MCF 10A (cell line): Measurements from ENCODE around the gene FOXL2NB. TPM values are rescaled to one million over a fixed set of nuclear protein-coding genes. Genes with fewer than 3 reads are reported as not detected.

Experiments
- Bru-seq: library from RNA; stranded (reverse); fragments of 400-500 nt; gene quantifications from one replicate; lab custom pipeline; 2021; lab: Mats Ljungman, UMichigan
- BruChase-seq, 2 experiments: library from RNA; stranded (reverse); fragments of 400-500 nt; gene quantifications; one replicate each; lab custom pipeline; 2021; lab: Mats Ljungman, UMichigan
- BruUV-seq: library from RNA; stranded (reverse); fragments of 400-500 nt; replicated peaks from 2 replicates; lab custom pipeline; 2021; lab: Mats Ljungman, UMichigan
- CTCF ChIA-PET: fragments of 300-600 bp; sonication (Branson Sonifier 250); formaldehyde crosslinking; extraction: SDS; loops from one replicate; lab custom pipeline; 2021; ENCODE audit warnings: antibody characterized with exemption, inconsistent platforms; lab: Yijun Ruan, JAX
- POLR2A ChIA-PET: fragments of 300-600, 350-650 bp; sonication (Branson Sonifier 250); formaldehyde crosslinking; extraction: SDS; loops from one replicate; lab custom pipeline; 2020; ENCODE audit warnings: antibody characterized with exemption, inconsistent platforms; lab: Yijun Ruan, JAX
- DNase-seq: peaks from one replicate; pipeline ENCODE4 v3.0.0-alpha.2; 2018; ENCODE audit not compliant: unreplicated experiment
- H3K27ac Mint-ChIP-seq: one replicate; pipeline ENCODE4 v1.8.0; 2022; ENCODE audit warnings: mild to moderate bottlenecking, low read depth, mixed read lengths; ENCODE audit not compliant: unreplicated experiment
- H3K27me3 Mint-ChIP-seq: one replicate; pipeline ENCODE4 v1.8.0; 2022; ENCODE audit warnings: mixed read lengths; ENCODE audit not compliant: insufficient read depth, unreplicated experiment
- H3K36me3 Mint-ChIP-seq: one replicate; pipeline ENCODE4 v1.8.0; 2022; ENCODE audit warnings: mild to moderate bottlenecking, moderate library complexity, mixed read lengths; ENCODE audit not compliant: insufficient read depth, unreplicated experiment
- H3K4me1 Mint-ChIP-seq: one replicate; pipeline ENCODE4 v1.8.0; 2022; ENCODE audit warnings: mixed read lengths; ENCODE audit not compliant: insufficient read depth, unreplicated experiment
- H3K4me3 Mint-ChIP-seq: one replicate; pipeline ENCODE4 v1.8.0; 2022; ENCODE audit warnings: mild to moderate bottlenecking, moderate library complexity, mixed read lengths; ENCODE audit not compliant: unreplicated experiment
- H3K9me3 Mint-ChIP-seq: one replicate; pipeline ENCODE4 v1.8.0; 2022; ENCODE audit warnings: mixed read lengths; ENCODE audit not compliant: unreplicated experiment
- intact Hi-C: fragments of 100-400 bp; cut with micrococcal nuclease; formaldehyde crosslinking; loops from 2 replicates; pipeline ENCODE4 v1.14.1; 2022
- long read RNA-seq: library from polyadenylated mRNA; stranded (forward); transcript quantifications from one replicate; pipeline ENCODE4 v2.0.0, GENCODE V29; 2022
- total RNA-seq: library from RNA; stranded (reverse); gene quantifications from 2 replicates; pipeline ENCODE4 v1.2.3, GENCODE V29; 2022
- TF ChIP-seq, protein P1 (sequence below): fragments of 200-600 bp; IDR thresholded peaks from one replicate; pipeline ENCODE4 v1.8.0; 2022; ENCODE audit warnings: antibody characterized with exemption, mild to moderate bottlenecking; ENCODE audit not compliant: unreplicated experiment

Gene FOXL2NB
- total RNA-seq (0.14 and 0.20 TPM in 2 replicates), Bru-seq, nascent RNA (percentile 15 among the genes with signal in this experiment), BruChase-seq, experiment 1, labeled RNA remaining after a 6-hour chase (percentile 25 among the genes with signal in this experiment), BruChase-seq, experiment 2, labeled RNA remaining after a 2-hour chase (percentile 24 among the genes with signal in this experiment)
- long read RNA-seq, result 0 reads

DNA sequence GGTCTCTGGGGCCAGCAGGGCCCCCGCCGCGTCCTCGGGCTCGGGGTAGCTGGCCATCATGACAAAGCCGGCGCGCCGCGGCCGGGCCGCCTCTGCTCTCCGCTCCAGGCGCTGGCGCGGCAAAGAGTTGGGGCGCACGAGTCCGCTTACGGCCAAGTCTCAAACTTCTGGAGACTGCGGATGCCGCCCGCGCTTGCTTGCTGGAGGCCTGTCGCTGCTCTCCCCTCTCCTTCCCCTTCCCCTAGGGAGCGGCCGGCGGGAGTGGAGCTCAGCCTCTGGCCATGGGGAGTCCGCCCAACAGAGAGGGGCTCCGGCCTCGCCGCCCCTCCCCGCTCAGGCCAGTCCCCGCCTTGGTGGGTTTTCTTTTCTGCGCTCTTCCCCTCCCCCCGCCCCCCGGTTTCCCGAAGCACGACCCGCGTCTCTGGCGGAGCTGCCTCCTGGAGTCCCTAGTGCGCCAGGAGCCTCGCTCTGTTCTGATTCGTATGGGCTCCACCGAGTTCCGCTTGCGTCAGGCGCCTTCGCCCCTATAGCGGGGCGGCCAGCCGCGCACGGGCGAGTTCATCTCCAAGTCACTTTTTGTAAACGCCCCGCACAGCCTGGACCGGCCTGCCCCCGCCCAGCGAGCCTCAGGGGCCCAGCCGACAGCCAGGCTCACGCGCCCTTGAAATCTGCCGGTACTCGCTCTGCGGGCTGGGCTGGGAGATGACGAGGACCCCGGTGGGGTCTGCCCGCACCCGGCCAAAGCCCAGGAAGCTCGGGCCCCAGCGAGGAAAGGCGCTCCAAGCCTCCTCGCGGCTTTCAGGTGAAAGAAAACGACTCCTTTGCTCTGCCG lies at the start of gene FOXL2NB, which contains the start of gene FOXL2:
Gene FOXL2NB, plus strand, starts transcription at position 555 of the 832 bp plus-strand sequence. Its CDS starts 148 bp downstream, at position 703.
Gene FOXL2, minus strand, starts transcription at position 475 of the 832 bp plus-strand sequence. Its CDS starts 415 bp downstream, at position 60.
- ChIA-PET POLR2A (interaction anchor here (0.7 kb wide), 1 partner anchor 900 kb away, joined by 3 read pairs; no protein-coding TSS in a partner anchor), CTCF (interaction anchor here (0.5 to 3.4 kb wide), 5 partner anchors 11 to 531 kb away, joined by 3 to 14 read pairs (median 3); no protein-coding TSS in a partner anchor)
- Mint-ChIP-seq H3K9me3 (no peaks in the 10 kb centered on the region), H3K4me1 (no peaks in the 10 kb centered on the region), H3K36me3 (no peaks in the 10 kb centered on the region), H3K27ac (no peak within 1 kb of the TSS), H3K4me3 (peak within 1 kb of the TSS; percentile 61), H3K27me3 (peaks cover 51% of the 10 kb centered on the region)
- no TSS peak for BruUV-seq
- no peak for DNase-seq
- intact Hi-C loops, result no loop called here
- TF ChIP-seq, protein P1, sequence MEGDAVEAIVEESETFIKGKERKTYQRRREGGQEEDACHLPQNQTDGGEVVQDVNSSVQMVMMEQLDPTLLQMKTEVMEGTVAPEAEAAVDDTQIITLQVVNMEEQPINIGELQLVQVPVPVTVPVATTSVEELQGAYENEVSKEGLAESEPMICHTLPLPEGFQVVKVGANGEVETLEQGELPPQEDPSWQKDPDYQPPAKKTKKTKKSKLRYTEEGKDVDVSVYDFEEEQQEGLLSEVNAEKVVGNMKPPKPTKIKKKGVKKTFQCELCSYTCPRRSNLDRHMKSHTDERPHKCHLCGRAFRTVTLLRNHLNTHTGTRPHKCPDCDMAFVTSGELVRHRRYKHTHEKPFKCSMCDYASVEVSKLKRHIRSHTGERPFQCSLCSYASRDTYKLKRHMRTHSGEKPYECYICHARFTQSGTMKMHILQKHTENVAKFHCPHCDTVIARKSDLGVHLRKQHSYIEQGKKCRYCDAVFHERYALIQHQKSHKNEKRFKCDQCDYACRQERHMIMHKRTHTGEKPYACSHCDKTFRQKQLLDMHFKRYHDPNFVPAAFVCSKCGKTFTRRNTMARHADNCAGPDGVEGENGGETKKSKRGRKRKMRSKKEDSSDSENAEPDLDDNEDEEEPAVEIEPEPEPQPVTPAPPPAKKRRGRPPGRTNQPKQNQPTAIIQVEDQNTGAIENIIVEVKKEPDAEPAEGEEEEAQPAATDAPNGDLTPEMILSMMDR, result no peak

DNA sequence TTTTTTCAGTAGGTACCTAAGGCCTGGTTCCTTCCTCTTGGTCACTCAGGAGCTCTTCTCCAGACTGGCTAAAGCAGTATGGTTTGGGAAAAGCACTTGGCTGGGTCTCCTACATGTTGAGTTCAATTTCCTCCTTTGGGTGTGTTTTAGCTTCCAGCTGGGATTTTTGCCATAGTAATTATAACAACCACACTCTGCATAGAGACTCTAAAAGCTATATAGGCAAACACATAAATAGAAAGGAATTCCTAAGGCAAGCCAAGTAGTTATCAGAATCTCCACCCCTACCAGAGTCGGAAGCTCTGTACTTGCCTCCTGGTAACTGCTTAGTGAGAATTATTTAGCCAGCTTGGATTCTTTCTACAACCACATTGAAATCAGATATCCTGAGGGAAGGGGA lies 48.7 kb upstream of the FOXL2NB start:
- Mint-ChIP-seq H3K4me1 (peaks cover 8% of the 10 kb centered on the region), H3K9me3 (no peaks in the 10 kb centered on the region), H3K4me3 (no peak overlapping the region), H3K27me3 (no peaks in the 10 kb centered on the region), H3K36me3 (no peaks in the 10 kb centered on the region), H3K27ac (no peak overlapping the region)
- intact Hi-C loops, result no loop called here
- TF ChIP-seq, protein P1, result no peak
- BruUV-seq, result no TSS peak
- POLR2A ChIA-PET, result interaction anchor here (1.1 to 1.7 kb wide), 2 partner anchors 35 to 304 kb away, joined by 3 to 4 read pairs; partner anchors contain the start of gene CEP70
- no peak for DNase-seq
- CTCF ChIA-PET, result interaction anchor here (0.7 to 4.3 kb wide), 5 partner anchors 9 to 36 kb away, joined by 3 to 32 read pairs (median 4); no protein-coding TSS in a partner anchor

DNA sequence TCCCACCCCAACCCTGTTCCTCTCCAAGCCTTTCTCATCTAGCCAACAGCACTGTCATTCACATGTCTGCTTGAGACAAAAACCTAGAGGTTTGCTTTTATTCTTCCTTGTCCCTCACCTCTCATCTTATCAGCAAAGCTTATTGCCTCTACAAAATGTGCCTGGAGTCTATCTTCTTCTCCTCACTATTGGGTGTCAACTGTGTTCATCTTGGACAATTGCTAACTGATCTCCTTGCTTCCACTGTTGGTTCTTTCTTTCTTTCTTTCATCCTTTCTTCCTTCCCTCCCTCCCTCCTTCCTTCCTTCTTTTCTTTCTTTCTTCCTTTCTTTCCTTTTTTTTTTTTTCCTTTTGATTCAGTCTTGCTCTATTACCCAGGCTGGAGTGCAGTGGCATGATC lies 48.3 kb upstream of the FOXL2NB start:
- ChIA-PET POLR2A (interaction anchor here (0.5 to 1.7 kb wide), 3 partner anchors 36 to 352 kb away, joined by 3 to 4 read pairs (median 3); partner anchors contain the start of gene CEP70), CTCF (interaction anchor here (0.7 to 4.3 kb wide), 4 partner anchors 9 to 36 kb away, joined by 3 to 32 read pairs (median 4); no protein-coding TSS in a partner anchor)
- Mint-ChIP-seq H3K4me3 (no peak overlapping the region), H3K9me3 (no peaks in the 10 kb centered on the region), H3K27ac (no peak overlapping the region), H3K27me3 (no peaks in the 10 kb centered on the region), H3K4me1 (peaks cover 8% of the 10 kb centered on the region), H3K36me3 (no peaks in the 10 kb centered on the region)
- no TSS peak for BruUV-seq
- intact Hi-C loops, result no loop called here
- TF ChIP-seq, protein P1, result no peak
- no peak for DNase-seq
